Right hindlimb (tissue), 1 donor: Measurements from ENCODE around the gene POLN.
"Not testable (repeated sequence)": the region's sequence is repeated elsewhere in the genome, so short reads cannot be mapped to it uniquely, and the experiment has no call there.

Experiments
- DNase-seq: peaks from one replicate; pipeline ENCODE4 v3.0.0-alpha.2; 2018

POLN gene

DNA sequence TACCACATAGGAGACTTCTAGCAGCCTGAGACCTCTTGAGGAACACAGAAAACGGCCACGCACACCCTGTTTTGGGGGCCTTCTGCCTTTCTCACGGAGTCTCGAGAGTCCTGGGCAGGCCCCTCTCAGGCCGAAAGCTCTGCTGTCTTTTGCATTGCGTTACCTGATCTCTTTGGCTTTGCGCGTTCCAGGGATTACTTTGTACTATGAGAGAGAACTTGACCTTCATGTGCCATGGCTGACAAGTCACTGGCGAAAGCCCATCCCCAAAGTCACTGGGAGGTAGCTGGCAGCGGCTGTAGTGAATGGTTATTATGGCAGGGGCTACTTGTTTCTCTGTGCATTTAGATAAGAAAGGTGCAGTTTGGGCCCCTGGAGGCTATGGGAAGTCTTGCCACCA is 190.8 kb downstream of the POLN start:
- DNase-seq = no peak

DNA sequence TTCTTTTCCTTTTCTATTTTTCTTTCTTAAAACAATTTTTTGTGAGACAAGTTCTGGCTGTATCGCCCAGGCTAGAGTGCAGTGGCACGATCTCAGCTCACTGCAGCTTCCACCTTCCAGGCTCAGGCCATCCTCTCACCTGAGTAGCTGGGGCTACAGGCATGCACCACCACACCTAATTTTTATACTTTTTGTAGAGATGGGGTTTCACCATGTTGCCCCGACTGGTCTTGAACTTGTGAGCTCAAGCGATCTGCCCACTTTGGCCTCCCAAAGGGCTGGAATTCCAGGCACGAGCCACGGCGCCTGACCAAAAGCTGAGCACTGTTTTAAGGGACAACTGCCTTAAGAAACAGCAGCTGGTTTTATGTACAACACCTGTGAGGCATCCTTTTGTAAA is 192.1 kb downstream of the POLN start:
- DNase-seq = no peak

DNA sequence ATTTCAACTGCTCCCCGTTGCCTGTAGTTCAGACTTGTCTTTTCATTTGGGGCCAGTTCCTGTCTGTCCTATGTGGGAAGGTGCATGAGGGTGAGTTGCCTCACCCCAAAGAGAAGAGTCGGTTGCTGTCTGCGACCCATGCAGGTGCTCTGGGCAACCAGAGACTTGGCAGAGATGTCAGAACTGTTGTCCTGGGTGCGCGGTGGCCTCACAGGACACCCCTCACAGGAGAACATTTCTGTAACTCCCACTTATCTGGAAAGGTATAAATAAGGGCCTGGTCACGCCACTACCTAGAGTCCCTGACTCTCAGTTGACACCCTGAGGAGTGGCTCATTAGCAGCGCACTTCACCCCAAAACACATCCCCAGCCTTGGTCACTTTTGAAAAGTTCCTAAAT is 192.5 kb downstream of the POLN start:
- no peak for DNase-seq

DNA sequence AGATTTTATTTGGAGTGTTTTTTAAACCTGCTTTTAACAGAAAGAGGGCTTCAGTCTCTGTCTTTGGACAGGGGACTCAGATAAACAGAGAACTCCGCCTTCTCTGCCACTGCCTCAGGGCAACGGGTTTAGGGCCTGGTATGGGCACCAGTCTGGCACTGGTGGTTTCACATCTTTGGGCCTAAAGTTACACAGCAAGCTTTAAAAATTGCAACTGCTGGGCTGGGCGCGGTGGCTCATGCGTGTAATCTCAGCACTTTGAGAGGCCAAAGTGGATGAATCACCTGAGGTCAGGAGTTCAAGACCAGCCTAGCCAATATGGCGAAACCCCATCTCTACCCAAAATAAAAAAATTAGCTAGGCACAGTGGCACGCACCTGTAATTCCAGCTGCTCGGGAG is 193.1 kb downstream of the POLN start:
- DNase-seq = no peak

DNA sequence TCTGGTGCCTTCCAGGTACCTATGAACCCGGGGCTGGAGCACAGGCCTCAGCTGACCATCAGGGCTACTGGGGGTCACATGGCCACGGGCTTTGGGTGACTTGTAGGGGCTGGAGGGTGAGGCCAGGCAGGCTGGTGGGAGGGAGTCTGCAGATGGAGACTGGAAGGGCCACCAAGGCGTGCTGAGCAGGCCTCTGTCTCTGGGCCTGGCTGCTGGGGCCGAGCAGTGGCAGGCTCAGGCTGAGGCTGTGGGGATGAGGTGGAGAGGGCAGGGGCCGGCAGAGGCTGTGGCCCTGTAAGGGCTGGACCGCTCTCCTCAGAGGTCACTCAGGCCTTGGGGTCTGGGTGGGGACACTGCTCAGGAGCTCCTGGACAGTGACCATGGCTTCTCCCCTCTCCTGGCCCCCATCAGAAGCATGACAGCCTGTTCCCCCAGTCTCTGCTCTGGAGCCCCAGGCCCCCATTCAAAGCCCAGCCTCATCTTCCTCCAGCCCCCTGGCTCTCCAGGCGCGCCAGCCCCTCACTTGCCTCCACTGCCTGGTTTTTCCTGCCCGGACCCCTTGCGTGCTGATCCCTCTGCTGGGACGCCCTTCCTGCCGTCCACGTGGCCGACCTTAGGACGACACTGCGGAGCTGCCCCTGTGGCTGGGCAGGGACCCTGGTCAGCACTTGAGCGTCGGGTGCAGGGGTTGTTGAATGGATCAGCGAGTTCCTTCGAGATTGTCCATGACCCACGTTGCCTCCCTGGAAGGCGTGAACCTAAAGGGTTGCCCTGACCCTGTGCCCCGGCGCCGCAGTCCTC is 193.9 kb downstream of the POLN start:
- no peak for DNase-seq

DNA sequence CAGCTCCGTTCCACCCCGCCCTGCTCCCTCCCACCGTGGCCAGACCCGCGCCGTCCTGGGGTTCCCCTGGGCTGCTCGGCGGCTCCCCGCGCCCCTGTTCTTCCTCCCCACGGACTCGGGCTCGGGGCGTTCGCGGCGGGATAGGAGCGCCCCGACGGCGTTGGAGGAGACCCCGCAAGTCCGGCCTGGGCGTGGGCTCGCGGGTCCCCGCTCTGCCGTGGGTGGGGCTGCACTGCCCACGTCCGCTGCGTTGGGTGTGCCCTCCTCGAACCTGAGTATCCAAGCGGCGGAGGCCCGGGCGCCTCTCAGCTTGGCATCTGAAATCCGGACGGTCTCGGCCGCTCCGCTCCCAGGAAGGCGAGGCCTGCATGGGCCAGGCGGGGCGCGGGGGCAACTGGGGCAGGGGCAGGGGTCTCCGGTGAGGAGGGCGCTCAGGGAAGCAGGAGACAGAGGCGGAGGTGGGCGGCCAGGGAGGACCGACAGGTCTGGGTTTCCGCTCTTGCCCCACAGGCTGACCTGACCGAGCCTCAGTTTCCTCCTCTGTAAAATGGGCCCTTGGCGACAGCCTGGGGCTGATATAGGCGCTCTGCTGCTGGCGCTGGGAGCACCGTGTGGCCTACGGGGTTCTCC is 194.8 kb downstream of the POLN start:
- no peak for DNase-seq

DNA sequence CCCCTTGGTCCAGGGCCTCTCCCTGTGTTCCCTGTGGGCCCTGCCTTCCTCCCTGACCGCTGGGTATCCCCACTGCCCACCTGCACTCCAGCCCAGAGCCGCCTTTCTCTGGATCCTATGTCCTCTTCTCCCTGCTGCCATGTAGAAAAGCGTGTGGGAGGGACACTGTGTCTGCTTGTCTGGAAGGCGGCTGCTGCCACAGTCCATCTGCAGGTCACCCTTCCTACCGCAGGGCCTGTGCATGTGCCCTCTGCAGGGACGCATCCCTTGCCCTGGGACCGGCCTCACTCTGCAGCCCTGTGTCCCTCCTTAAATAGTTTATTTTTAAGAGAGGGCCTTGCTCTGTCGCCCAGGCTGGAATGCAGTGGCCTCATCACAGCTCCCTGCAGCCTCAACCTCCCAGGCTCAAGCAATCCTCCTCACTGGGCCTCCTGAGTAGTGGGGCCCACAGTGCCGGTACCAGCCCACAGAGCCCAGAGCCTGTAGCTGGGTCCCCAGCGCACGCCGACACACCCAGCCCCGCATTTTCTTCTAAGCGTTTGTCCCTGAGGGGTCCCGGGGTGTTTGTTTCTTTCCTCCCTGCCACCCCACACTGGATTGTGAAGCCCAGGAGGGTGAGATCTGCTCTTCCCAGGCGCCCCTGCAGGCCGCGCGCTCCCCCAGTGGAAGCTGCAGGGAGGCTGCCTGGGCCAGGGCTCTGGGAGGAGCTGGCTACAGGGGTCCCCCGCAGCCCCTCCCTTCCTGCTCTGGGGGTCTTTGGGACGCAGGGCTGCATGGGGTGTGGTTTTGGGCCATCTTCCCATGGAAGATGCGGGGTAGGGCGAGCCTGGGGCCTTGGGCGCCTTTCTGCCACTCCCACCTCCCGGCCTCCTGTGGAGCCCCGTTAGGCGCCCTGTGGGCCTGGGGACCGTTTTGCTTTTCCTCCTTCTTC is 195.6 kb downstream of the POLN start:
- no peak for DNase-seq

DNA sequence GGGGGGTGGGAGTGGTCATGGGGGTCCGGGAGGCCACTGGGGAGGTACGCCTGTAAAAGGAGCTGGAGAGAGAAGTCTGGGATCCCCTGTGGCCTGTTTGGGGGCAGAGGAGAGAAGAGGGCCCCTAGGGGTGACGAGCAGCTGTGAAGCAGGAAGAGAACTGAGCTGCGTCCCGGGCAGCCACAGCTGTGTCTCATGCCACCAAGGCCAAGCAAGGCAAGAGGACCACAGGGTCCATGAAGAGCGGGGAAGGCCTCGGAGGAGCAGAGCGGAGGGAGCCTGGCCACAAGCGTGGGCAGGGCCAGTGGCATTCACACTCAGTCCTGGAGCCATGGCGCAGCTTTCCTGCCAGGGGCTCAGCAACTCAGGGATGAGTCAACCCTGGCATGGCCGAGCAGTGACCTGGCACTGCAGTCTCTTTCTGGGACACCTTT is 196.4 kb downstream of the POLN start:
- no peak for DNase-seq

DNA sequence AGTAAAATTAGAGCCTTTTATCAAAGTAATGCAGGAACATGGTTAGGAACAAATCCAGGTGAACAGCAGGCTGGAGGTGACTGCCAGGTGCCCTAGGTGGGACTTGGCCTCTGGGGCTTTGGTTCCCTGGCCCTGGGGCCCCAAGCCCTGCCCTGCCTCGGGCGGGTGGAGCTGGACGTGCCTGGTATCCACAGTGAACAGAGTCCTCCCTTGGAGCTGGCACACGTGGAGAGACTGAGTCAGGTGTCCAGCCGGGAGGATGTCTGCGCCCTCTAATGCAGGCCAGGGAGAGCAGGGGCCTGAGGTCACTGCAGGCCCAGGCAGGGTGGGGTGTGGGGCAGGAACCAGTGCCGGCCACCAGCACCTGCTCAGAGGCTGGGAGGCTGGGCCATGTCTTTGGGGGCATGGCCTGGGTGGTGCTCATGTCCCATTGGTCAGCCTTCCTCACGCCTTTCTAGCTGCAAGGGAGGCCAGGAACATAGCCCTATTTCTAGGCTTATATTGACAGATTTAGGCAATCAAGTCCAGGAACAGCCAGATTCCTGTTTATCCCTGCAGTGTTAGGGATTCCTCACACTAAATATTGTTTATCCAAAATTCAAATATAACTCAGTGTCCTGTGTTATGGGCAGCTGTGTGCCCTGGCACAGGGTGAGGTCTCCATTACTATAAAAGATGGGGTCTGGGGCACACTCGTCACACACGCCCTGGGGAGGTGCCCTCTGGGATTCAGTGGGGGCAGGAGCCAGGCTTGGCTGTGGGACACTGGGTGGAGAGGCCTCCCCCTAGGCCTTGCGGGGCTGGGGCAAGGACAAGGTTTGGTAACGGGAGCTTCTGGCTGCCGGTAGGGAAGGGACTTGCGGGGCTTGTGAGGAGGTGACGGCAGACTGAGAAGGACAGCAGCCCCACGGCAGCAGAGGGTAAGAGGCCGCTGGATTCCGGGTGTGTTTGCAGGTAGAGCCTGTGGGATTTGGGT is 197.1 kb downstream of the POLN start:
- DNase-seq = no peak

DNA sequence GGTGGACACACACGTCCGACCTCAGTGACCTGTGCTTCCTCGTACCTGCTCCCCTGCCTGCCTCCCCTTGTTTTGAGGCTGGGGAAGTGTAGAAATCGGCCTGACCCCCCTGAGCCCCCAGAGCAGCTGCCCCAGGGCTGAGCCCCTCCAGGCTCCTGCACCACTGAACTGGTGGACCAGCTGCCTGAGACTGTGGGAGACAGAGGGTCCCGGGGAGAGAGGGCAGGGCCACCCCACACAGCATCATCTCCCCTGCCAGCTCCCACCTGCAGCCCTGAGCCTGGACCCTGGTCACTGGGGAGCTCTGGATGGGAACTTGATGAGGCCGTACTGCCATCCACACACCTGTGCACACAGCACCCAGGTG is 197.8 kb downstream of the POLN start:
- DNase-seq = no peak

DNA sequence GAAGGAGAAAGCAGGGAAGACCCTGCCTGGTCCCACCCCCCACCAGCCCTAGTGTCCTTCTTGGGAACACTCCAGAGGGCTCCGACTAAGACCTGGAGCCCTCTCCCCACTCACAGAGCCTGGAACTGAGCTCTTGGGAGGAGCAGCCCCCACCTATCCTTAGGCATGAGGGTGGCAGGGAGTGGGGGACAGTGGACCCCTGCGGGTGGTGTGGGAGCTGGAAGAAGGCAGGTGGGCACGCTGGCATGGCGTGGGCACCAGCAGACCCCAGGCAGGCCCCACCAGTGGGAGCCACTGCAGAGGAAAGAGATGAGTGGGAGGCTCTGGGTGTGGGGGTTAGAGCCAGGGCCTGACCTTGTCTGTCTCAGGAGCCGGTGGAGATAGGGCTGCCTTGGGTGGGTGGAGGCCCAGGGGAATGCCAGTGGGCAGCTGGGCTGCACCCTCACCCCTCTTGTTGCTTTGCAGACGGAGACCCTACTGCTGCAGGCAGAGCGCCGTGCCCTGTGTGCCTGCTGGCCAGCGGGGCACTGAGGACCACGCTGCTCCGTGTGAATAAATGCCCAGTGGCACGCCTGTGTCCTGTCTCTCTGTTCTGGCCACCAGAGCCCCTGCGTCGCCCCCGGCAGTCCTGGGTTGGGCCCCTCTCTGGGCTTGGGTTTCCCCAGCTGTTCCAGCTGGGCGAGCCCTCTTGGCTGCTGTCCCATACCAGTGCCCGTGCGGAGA is 198.4 kb downstream of the POLN start:
- DNase-seq = no peak

DNA sequence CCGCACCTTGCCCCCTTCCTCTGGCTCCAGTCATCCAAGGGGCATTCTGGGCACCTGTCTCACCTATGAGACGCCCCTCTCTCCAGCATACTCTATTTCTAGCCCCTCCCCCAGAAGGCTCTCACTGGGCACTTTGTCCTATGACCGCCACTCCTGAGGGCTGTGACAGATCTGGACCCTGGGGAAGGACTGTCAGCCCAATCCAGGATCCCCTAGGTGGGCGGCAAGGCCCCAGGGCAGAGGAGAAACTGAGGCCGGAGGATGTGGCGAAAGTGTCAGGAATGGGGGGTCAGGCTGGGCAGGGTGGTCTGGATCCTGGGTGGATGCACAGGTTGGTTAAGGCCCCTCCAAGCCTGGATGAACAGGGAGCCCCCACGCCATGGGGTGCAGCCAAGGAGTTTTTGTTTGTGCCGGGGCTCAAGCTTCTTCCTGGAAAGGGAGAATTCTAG is 198.9 kb downstream of the POLN start:
- no peak for DNase-seq

DNA sequence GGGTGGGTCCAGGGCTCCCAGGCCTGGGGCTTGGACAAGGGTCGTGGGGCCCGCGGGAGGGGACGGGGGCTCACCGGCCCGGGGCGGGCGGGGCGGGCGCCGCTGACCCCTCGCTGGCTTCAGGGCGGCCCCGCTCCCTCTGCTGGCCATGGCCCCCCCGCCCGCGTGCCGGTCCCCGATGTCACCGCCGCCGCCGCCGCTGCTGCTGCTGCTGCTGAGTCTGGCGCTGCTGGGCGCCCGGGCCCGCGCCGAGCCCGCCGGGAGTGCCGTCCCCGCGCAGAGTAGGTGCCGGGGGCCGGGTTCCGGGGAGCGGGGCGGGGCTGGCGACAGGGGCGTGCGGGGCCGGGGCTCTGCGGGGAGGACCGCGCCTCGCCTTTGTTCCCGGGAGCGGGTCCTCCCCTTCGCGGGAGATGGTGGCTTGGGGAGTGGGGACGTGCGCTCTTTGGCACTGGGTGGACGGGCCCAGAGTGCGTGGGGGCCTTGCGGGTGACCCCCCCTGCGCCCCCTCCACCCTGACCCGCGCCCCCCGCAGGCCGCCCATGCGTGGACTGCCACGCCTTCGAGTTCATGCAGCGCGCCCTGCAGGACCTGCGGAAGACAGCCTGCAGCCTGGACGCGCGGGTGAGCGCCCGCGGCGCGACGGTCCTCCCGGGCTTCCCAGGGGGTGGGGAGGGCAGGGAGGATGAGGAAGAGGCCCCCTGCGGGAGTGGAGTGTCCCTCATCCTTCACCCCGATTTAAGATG is 199.5 kb downstream of the POLN start:
- no peak for DNase-seq

DNA sequence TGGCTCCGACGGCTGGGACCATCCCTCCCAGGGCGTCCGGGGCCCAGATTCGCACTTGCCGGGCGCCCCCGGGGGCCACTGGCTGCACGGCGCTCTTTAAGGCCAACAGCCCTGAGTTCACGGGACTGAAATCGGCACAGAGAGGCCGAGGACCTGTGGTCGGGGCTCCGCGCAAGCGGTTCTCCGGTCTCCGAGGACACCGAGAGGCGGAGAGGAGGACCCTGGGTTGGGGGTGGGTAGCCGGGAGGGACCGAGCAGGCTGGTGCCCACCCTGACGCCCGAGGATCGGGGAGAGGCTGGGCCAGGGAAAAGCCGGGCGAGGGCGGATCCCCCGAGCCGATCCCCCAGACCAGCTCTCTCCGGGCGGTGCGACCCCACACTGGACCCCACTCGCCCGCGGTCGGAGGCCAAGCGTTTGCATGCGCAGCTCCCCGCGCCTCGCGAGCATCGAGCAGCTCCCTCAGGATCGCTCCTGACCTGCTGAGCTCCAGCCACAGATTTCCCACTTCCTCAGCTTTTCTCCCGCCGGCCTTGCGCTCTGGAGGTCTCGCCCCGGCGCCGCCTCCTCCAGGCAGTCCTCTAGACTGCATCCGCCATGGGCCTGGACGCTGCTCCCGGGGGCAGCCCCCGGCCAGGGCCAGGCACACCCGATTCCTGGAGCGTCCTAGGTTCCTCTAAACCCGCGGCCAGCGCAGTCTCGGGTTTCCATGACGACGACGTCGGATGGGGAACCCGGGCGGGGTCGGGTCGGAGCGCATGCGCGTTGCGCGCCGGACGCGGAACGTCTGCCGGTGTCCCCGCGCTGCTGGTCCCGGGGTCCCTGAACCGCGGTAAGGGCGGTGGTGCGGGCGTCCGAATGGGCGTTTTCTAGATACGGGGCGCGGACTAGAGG is 200.4 kb downstream of the POLN start:
- DNase-seq = peak; percentile 84

DNA sequence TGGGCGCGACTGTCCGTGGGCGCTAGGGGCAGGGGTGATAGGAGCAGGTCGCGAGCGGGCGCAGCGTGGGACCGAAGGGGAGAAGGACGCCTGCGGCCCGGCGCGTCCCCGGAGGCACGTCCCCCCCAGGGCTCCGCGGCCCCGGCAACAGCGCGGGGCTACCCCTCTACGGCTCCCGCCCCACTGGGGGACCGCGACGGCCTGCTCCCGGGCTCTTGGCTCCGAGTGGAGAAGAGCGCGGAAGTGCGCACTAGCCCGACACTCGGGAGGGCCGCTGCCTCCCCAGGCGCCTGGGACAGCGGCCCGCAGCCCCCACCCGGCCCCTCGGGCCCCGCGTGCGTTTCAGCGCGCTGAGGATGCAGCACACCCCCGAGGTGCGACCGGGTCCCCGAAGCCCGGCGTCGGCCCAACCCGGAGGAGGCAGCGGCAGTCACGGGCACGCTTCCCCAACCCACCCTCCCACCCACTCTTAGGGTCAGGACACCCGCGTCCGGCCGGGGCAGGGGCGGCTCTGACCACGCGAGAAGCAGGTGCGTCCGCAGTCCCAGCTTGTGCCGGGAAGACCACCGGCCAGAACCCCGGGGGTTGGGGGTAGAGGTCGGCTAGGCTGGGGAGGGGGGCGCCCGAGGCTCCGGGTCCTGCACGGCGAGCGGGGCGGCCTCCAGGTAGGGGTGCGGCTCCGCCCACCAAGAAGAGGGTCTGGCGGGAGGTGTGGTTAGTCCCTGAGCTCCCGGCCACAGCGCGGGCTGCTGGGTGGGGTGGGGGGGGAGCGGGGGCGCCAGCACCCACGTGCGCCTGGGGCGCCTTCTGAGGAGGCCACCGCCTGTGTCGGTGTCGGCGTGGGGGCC is 201.3 kb downstream of the POLN start:
- DNase-seq = no peak

DNA sequence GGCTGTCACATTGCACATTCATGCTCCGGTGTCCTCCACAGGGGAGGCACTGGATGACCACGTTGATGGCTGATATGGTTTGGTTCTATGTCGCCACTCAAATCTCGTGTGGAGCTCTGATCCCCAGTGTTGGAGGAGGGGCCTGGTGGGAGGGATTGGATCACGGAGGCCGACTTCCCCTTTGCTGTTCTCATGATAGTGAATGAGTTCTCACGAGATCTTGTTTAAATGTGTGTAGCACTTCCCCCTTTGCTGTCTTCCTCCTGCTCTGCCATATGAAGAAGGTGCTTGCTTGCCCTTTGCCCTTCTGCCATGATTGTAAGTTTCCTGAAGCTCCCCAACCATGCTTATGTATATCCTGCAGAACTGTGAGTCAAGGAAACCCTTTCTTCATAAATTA is 205.1 kb downstream of the POLN start:
- no peak for DNase-seq

DNA sequence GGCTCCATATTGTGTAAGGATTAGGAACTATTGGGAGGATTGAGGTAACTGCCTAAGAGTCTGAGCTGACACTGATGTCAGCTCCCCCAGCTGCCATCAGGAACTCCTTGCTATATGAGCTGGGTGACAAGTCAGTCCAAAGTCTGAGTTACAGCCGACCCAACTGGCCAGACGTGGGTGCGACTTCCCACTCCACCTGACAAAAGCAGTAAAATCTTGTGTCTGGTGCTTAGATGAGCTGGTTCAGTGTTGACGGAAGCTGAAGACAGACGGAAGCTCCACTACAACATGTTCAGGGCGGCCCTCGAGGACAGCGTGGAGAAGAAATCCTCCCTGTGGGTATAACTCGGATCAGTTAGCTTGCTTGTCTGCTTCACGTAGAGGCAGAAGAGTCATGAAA is 205.6 kb downstream of the POLN start:
- DNase-seq = no peak

DNA sequence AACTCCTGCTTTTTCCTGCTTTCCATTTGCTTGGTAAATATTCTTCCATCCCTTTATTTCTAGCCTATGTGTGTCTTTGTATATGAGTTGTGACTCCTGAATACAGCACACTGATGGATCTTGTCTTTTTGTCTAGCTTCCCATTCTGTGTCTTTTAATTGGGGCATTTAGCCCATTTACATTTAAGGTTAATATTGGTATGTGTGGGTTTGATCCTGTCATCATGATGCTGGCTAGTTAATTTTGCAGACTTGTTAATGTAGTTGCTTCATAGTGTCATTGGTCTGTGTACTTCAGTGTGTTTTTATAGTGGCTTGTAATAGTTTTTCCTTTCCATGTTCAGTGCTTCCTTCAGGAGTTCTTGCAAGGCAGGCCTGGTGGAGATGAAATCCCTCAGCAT is 210.8 kb downstream of the POLN start:
- DNase-seq = not testable (repeated sequence)

DNA sequence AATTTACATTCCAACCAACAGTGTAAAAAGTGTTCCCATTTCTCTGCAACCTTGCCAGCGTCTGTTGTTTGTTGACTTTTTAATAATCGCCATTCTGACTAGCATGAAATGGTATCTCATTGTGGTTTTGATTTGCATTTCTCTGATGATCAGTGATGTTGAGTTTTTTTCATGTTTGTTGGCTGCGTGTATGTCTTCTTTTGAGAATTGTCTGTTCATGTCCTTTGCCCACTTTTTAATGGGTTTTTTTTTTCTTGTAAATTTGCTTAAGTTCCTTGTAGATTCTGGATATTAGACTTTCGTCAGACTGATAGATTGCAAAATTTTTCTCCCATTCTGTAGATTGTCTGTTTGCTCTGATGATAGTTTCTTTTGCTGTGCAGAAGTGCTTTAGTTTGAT is 214.8 kb downstream of the POLN start:
- DNase-seq = not testable (repeated sequence)
